PC-3 (cell line): Measurements from ENCODE around the gene PLCB2.

Source experiments
- EZH2 ChIP-seq: fragments of 300-600 bp; sonication (generic); IDR thresholded peaks from one replicate; pipeline ENCODE4 v1.6.1; 2017; ENCODE audit warnings: antibody characterized with exemption, mild to moderate bottlenecking, low read length; ENCODE audit not compliant: unreplicated experiment
- EZH2phosphoT487 ChIP-seq: fragments of 300-600 bp; sonication (generic); IDR thresholded peaks from 2 replicates; pipeline ENCODE4 v1.6.1; 2018; ENCODE audit warnings: mild to moderate bottlenecking, antibody characterized with exemption, low read length, borderline replicate concordance
- TF ChIP-seq, protein P1 (sequence below): fragments of 300-600 bp; sonication (generic); conservative IDR thresholded peaks from 2 replicates; pipeline ENCODE4 v1.5.1; 2017; ENCODE audit warnings: antibody characterized with exemption, low read depth, mild to moderate bottlenecking, low read length

- TF ChIP-seq EZH2 (no peak), EZH2phosphoT487 (no peak)
- TF ChIP-seq, protein P1, sequence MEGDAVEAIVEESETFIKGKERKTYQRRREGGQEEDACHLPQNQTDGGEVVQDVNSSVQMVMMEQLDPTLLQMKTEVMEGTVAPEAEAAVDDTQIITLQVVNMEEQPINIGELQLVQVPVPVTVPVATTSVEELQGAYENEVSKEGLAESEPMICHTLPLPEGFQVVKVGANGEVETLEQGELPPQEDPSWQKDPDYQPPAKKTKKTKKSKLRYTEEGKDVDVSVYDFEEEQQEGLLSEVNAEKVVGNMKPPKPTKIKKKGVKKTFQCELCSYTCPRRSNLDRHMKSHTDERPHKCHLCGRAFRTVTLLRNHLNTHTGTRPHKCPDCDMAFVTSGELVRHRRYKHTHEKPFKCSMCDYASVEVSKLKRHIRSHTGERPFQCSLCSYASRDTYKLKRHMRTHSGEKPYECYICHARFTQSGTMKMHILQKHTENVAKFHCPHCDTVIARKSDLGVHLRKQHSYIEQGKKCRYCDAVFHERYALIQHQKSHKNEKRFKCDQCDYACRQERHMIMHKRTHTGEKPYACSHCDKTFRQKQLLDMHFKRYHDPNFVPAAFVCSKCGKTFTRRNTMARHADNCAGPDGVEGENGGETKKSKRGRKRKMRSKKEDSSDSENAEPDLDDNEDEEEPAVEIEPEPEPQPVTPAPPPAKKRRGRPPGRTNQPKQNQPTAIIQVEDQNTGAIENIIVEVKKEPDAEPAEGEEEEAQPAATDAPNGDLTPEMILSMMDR, result no peak
These were observed 1.4 kb downstream of the PLCB2 start for GRCh38 chr15:40306371-40306770.
